Amniotic stem cell (primary cell): Measurements from ENCODE around the gene FPGS.

Source experiments
- DNase-seq: peaks from one replicate; lab custom pipeline; 2025; lab: John Stamatoyannopoulos, UW

Gene FPGS

GRCh38 chr9:127860260-127860659, 57.6 kb downstream of the FPGS start:
- DNase-seq, result no peak

DNA sequence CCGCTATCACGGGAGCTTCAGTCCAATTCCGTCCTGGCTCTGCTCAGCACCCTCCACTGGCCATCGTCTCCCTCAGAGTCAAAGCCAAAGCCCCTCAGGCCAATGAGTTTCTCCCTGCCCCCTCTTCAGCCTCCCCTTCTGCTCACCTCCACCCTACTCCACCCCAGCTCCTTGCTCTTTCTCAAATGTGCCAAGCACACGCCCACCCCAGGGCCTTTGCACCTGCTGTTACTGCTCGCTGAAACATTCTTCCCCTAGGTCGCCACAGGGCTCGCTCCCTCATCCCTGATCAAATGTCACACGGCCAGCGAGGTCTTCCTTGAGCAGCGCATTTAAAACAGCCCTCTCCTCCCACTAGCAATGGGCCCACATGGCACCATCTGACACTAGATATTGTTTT, 58.1 kb downstream of the FPGS start:
- DNase-seq, result no peak

DNA sequence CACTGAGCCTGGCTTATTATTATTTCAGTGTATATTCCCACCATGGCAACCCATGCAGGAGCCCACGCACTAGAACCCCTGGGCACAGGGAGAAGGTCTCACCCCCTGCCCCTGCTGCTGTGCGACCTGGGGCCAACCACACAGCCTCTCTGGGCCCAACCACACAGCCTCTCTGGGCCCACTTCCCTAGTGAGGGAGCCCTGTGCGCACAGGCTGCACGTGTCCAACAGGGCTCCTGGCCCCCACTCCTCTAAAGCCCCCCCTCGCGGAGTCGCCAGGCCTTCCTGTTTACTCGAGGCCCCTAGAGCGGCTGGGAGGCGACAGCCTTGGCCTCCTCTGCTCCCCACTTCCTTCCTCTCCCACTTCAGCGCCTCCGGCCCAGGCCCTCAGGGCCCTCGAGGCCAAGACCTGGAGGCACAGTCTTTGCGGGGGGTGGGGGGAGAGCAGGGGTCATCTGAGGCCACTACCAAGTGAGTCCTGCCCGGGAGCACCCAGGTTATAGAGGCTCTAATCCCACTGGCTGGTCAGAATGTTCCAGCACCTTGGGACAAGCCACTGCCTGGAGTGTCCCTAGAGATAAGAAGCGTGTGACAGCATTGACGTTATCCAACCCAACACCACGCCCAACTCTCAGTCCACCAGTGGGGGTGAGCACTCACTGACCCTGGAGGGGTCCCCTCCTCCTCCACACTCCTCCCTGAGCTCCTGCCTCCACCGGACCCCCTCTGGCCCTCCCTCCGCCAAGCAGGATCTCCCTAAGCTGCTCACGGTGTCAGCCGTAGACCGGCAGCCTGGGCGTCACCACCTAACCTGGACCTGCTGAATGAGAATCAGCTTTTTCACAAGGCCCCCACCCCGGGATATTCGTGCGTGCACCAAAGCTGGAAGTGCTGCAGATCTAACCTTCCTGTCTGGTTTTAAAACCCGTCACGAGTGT, 59.7 kb downstream of the FPGS start:
- no peak for DNase-seq

DNA sequence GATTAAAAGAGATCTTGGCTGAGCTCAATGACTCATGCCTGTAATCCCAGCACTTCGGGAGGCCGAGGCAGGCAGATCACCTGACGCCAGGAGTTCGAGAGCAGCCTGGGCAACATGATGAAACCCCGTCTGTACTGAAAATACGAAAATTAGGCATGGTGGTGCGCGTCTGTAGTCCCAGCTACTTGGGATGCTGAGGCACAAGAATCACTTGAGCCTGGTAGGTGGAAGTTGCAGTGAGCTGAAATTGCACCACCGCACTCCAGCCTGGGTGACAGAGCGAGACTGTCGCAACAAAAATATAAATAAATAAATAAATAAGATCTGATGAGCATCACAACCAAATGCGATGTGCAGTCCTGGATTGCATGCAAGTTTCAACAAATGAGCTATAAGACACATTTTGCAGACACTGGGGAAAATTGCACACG, 60.5 kb downstream of the FPGS start:
- no peak for DNase-seq
